NCI-H774 (cell line): ENCODE results near the gene PCDHA11.
"Not testable (repeated sequence)": the region's sequence is repeated elsewhere in the genome, so short reads cannot be mapped to it uniquely, and the experiment has no call there.

Experiments
- DNase-seq: peaks from one replicate; lab custom pipeline; 2025; lab: John Stamatoyannopoulos, UW

PCDHA11 gene

DNA sequence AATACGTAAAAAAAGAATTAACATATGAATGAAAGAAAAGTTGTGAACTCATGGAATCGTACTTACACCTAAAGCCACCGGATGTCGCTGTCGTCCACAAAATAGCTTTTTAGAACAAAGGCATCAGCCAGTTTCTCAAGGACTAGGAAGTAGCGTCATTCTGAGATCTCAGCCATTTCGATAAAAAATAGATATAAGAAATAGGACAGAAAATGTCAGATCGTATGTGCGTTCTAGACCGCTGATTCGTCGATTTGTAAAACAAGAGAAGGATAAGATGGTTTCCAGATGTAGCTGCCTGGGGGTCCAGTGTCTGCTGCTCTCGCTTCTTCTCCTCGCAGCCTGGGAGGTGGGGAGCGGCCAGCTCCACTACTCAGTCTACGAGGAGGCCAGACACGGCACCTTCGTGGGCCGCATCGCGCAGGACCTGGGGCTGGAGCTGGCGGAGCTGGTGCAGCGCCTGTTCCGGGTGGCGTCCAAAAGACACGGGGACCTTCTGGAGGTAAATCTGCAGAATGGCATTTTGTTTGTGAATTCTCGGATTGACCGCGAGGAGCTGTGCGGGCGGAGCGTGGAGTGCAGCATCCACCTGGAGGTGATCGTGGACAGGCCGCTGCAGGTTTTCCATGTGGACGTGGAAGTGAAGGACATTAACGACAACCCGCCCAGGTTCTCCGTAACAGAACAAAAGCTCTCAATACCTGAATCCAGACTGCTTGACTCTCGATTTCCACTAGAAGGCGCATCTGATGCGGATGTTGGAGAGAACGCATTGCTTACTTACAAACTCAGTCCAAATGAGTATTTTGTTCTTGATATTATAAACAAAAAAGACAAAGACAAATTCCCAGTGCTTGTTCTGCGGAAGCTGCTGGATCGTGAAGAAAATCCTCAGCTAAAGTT is 12.7 kb upstream of the PCDHA11 start, which contains the start of gene PCDHA10:
Gene PCDHA10, plus strand, starts transcription at position 126 of the 903 bp plus-strand sequence. Its CDS starts 152 bp downstream, at position 278.
- no peak for DNase-seq

DNA sequence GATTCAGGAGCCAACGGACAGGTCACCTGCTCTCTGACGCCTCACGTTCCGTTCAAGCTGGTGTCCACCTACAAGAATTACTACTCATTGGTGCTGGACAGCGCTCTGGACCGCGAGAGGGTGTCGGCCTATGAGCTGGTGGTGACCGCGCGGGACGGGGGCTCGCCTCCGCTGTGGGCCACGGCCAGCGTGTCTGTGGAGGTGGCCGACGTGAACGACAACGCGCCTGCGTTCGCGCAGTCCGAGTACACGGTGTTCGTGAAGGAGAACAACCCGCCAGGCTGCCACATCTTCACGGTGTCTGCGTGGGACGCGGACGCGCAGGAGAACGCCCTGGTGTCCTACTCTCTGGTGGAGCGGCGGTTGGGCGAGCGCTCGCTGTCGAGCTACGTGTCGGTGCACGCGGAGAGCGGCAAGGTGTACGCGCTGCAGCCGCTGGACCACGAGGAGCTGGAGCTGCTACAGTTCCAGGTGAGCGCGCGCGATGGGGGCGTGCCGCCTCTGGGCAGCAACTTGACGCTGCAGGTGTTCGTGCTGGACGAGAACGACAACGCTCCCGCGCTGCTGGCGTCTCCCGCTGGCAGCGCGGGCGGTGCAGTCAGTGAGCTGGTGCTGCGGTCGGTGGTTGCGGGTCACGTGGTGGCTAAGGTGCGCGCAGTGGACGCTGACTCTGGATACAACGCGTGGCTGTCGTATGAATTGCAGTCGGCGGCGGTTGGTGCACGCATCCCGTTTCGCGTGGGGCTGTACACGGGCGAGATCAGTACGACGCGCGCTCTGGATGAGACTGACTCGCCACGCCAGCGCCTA is 11.4 kb upstream of the PCDHA11 start:
- DNase-seq = no peak

DNA sequence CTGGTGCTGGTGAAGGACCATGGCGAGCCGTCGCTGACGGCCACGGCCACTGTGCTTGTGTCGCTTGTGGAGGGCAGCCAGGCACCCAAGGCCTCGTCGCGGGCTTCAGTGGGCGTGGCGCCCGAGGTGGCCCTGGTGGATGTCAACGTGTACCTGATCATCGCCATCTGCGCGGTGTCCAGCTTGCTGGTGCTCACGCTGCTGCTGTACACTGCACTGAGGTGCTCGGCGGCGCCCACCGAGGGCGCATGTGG is 10.8 kb upstream of the PCDHA11 start:
- DNase-seq = no peak

DNA sequence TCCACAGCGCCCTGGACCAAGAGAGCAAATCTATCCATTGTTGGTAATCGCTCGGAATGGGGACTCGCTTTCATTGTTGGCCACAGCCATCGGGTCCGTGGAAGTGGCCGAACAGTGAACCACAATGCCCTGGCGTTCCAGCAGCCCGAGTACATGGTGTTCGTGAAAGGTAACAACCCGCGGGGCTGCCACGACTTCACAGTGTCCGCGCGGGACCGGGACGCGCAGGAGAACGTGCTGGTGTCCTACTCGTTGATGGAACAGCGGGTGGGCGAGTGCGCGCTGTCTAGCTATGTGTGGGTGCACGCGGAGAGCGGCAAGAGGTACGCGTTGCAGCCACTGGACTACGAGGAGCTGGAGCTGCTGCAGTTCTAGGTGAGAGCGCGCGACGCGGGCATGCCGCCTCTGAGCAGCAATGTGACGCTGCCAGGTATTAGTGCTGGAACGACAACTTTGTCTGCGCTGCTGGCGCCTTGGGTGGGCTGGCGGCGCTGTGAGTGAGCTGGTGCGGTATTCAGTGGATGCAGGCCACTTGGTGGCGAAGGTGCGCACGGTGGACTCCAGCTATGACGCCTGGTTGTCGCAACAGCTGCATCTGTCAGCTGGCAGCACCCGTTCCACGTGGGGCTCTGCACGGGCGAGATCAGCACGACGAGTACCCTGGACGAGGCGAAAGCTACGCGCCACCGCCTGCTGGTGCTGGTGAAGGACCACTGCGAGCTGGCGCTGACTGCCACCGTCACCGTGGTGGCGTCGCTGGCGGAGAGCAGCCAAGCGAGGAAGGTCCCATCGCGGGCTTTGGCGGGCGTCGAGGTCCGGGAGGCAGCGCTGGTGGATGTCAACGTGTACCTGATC is 6.1 kb upstream of the PCDHA11 start:
- DNase-seq = no peak

DNA sequence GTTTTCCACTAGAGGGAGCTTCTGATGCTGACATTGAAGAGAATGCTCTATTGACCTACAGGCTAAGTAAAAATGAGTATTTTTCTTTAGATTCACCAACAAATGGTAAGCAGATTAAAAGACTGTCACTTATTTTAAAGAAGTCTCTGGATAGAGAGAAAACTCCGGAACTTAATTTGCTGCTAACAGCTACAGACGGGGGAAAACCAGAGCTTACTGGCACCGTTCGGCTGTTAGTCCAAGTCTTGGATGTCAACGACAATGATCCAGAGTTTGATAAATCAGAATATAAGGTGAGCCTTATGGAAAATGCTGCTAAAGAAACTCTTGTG is 764 bp downstream of the PCDHA11 start:
- DNase-seq = no peak

DNA sequence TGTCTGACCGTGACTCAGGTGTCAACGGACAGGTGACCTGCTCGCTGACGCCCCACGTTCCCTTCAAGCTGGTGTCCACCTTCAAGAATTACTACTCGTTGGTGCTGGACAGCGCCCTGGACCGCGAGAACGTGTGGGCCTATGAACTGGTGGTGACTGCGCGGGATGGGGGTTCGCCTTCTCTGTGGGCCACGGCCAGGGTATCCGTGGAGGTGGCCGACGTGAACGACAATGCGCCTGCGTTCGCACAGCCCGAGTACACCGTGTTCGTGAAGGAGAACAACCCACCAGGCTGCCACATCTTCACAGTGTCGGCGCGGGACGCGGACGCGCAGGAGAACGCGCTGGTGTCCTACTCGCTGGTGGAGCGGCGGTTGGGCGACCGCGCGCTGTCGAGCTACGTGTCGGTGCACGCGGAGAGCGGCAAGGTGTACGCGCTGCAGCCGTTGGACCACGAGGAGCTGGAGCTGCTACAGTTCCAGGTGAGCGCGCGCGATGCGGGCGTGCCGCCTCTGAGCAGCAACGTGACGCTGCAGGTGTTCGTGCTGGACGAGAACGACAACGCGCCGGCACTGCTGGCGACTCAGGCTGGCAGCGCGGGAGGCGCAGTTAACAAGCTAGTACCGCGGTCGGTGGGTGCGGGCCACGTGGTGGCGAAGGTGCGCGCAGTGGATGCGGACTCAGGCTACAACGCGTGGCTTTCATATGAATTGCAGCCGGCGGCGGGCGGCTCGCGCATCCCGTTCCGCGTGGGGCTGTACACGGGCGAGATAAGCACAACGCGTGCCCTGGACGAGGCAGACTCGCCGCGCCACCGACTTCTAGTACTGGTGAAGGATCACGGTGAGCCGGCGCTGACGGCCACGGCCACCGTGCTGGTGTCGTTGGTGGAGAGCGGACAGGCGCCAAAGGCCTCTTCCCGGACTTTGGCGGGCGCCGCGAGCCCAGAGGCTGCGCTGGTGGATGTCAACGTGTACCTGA is 1.8 kb downstream of the PCDHA11 start:
- DNase-seq = no peak

DNA sequence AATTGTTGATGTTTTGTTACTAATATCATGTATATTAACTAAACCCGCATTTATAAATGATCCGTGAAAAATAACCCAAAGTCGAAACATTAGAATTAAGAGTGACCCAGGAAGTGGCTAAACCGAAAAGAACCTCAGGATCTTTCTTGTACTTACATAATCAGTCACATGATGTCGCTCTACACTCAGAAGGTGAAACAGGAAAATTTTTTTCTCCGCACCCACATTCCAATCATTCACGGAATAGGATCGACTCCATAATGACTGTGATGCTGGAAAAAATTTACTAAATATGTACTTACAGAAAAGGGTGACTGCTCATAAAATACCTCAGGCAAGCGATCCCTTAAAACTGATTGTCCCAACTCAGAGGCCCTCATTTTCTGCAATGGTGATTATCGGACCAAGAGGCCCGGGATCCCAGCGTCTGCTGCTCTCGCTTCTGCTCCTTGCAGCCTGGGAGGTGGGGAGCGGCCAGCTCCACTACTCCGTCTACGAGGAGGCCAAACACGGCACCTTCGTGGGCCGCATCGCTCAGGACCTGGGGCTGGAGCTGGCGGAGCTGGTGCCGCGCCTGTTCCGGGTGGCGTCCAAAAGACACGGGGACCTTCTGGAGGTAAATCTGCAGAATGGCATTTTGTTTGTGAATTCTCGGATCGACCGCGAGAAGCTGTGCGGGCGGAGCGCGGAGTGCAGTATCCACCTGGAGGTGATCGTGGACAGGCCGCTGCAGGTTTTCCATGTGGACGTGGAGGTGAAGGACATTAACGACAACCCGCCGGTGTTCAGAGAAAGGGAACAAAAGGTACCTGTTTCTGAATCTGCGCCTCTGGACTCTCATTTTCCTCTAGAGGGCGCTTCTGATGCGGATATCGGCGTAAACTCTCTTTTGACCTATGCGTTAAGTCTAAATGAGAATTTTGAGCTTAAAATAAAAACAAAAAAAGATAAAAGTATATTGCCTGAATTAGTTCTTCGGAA is 6.6 kb downstream of the PCDHA11 start, which contains the start of gene PCDHA12:
Gene PCDHA12, plus strand, starts transcription at position 224 of the 981 bp plus-strand sequence. Its CDS starts 165 bp downstream, at position 389.
- no peak for DNase-seq

DNA sequence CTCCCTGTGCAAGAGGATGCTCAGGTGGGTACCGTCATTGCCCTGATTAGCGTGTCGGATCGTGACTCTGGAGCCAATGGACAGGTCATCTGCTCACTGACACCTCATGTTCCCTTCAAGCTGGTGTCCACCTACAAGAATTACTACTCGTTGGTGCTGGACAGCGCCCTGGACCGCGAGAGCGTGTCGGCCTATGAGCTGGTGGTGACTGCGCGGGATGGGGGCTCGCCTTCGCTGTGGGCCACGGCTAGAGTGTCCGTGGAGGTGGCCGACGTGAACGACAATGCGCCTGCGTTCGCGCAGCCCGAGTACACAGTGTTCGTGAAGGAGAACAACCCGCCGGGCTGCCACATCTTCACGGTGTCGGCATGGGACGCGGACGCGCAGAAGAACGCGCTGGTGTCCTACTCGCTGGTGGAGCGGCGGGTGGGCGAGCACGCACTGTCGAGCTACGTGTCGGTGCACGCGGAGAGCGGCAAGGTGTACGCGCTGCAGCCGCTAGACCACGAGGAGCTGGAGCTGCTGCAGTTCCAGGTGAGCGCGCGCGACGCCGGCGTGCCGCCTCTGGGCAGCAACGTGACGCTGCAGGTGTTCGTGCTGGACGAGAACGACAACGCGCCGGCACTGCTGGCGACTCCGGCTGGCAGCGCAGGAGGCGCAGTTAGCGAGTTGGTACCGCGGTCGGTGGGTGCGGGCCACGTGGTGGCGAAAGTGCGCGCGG is 7.9 kb downstream of the PCDHA11 start:
- DNase-seq = not testable (repeated sequence)

DNA sequence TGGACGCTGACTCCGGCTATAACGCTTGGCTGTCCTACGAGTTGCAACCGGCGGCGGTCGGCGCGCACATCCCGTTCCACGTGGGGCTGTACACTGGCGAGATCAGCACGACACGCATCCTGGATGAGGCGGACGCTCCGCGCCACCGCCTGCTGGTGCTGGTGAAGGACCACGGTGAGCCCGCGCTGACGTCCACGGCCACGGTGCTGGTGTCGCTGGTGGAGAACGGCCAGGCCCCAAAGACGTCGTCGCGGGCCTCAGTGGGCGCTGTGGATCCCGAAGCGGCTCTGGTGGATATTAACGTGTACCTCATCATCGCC is 8.5 kb downstream of the PCDHA11 start:
- DNase-seq = no peak

DNA sequence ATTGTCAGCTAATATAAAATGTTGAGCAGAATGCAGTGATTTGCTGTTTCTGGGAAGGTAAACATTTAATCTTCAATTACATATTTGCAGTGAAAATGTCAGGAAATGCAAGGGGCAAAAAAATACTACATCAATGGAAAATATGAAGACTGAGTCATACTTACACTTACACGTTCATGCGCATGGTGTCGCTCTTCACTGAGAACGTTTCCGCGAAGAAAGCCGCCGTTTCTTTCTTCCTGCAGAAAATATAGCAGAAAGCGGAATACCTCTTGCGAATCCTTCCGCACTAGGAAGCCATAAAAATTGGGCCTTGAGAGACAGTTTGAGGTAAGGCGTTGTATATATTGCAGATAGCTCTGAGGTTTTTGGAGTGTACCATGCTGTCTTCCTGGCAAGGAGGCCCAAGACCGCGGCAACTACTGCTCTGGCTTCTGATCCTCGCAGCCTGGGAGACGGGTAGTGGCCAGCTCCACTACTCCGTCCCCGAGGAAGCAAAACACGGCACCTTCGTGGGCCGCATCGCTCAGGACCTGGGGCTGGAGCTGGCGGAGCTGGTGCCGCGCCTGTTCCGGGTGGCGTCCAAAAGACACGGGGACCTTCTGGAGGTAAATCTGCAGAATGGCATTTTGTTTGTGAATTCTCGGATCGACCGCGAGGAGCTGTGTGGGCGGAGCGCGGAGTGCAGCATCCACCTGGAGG is 13.3 kb downstream of the PCDHA11 start, which contains the start of gene PCDHA13:
Gene PCDHA13, plus strand, starts transcription at position 236 of the 702 bp plus-strand sequence. Its CDS starts 145 bp downstream, at position 381.
- DNase-seq = no peak

DNA sequence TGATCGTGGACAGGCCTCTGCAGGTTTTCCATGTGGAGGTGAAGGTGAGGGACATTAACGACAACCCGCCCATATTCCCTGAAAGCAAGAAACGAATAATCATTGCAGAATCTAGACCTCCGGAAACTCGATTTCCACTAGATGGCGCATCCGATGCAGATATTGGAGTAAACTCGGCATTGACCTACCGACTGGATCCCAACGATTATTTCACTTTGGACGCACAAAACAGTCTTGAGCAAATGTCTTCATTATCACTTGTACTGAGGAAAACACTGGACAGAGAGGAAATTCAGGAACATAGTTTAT is 13.8 kb downstream of the PCDHA11 start:
- DNase-seq = no peak

DNA sequence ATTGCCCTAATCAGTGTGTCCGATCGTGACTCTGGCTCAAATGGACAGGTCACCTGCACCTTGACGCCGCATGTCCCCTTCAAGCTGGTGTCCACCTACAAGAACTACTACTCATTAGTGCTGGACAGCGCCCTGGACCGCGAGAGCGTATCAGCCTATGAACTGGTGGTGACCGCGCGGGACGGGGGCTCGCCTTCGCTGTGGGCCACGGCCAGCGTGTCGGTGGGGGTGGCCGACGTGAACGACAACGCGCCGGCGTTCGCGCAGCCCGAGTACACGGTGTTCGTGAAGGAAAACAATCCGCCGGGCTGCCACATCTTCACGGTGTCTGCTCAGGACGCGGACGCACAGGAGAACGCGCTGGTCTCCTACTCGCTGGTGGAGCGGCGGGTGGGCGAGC is 14.6 kb downstream of the PCDHA11 start:
- DNase-seq = no peak

DNA sequence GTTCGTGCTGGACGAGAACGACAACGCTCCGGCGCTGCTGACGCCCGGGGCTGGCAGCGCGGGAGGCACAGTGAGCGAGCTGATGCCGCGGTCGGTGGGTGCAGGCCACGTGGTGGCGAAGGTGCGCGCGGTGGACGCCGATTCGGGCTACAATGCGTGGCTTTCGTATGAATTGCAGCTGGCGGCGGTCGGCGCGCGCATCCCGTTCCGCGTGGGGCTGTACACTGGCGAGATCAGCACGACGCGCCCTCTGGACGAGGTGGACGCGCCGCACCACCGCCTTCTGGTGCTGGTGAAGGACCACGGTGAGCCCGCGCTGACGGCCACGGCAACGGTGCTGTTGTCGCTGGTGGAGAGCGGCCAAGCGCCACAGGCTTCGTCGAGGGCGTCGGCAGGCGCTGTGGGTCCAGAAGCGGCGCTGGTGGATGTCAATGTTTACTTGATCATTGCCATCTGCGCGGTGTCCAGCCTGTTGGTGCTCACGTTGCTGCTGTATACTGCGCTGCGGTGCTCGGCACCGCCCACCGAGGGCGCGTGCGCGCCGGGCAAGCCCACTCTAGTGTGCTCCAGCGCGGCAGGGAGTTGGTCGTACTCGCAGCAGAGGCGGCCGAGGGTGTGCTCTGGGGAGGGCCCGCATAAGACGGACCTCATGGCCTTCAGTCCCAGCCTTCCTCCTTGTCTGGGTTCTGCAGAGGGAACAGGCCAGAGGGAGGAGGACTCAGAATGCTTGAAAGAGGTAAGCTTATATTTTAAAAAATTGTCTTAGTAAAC is 15.4 kb downstream of the PCDHA11 start:
- no peak for DNase-seq

DNA sequence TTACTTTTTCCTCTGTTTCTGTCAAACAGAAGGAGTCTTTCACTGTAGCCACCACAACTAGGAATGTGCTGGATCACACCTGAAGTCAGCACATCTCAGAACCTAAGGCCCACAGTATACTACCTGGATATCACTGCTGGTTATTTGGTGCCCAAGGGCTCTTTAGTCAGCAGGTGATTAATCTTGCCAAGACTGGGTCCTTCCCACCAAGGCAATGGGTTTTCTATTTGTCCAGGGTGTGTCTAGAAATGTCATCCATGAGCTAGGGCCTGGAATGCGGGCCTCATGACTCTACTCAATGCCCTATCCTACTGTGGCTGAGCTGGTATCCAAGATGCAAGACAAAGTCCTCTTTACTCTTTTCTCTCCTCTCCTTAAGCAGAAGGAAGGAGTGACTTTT is 47.6 kb downstream of the PCDHA11 start:
- DNase-seq = no peak
